NOMO-1 treated with DMSO at 0.1 percent for 48 hours (cell line): Measurements from ENCODE around the gene ZMAT2.
A peak's percentile ranks its signal among the peaks of the same experiment; 100 is the strongest.
"Not testable (repeated sequence)": the region's sequence is repeated elsewhere in the genome, so short reads cannot be mapped to it uniquely, and the experiment has no call there.

Experiments
- DNase-seq: peaks from one replicate; lab custom pipeline; 2025; ENCODE audit not compliant: unreplicated experiment; lab: John Stamatoyannopoulos, UW

The ZMAT2 gene

GRCh38 chr5:140708787-140709186 lies 8.5 kb downstream of the ZMAT2 start:
- DNase-seq = not testable (repeated sequence)

- DNase-seq = peak; percentile 93
Observed at GRCh38 chr5:140710899-140711552, 10.8 kb downstream of the ZMAT2 start.

- no peak for DNase-seq
Observed at GRCh38 chr5:140711794-140712193, 11.5 kb downstream of the ZMAT2 start.

GRCh38 chr5:140713562-140714094 lies 13.4 kb downstream of the ZMAT2 start:
- no peak for DNase-seq

GRCh38 chr5:140716238-140716637 lies 16.0 kb downstream of the ZMAT2 start:
- DNase-seq = not testable (repeated sequence)

- DNase-seq = no peak
Observed at GRCh38 chr5:140718266-140718592, 18.0 kb downstream of the ZMAT2 start.

GRCh38 chr5:140720738-140721137 lies 20.5 kb downstream of the ZMAT2 start:
- DNase-seq = peak; percentile 50

- DNase-seq = not testable (repeated sequence)
Observed at GRCh38 chr5:140721395-140721794, 21.1 kb downstream of the ZMAT2 start.

- peak; percentile 61 for DNase-seq
Observed at GRCh38 chr5:140725799-140726471, 25.7 kb downstream of the ZMAT2 start.

- no peak for DNase-seq
Observed at GRCh38 chr5:140733098-140733497, 32.9 kb downstream of the ZMAT2 start.

GRCh38 chr5:140734354-140734753 lies 34.1 kb downstream of the ZMAT2 start:
- no peak for DNase-seq

GRCh38 chr5:140737486-140737885 lies 37.2 kb downstream of the ZMAT2 start:
- DNase-seq = no peak

GRCh38 chr5:140741967-140742366 lies 41.7 kb downstream of the ZMAT2 start:
- no peak for DNase-seq

GRCh38 chr5:140753561-140753960 lies 53.3 kb downstream of the ZMAT2 start:
- no peak for DNase-seq
